ENCODE measurements around the gene MRPS33. TPM values are rescaled to one million over a fixed set of nuclear protein-coding genes. Genes with fewer than 3 reads are reported as not detected.

Gene MRPS33
- total and polyA plus RNA-seq, 2 donors (not counting 3 experiments of a cell fraction or from before 2014, with no cell fraction given), result 13.5 to 34.1 TPM

- POLR2A ChIA-PET, result no interaction called here
Measured at GRCh38 chr7:141001546-141001945, 13.2 kb downstream of the MRPS33 start.

GRCh38 chr7:141001122-141001521 lies 13.6 kb downstream of the MRPS33 start:
- dilution Hi-C loops (cut with MboI; ENCODE audit: extremely low pct_ligation_motif_present, low sequenced_read_pairs) (no loop called here), intact Hi-C loops (cut with micrococcal nuclease) (no loop called here)
- H3K27ac ChIP-seq (ENCODE audit: insufficient read depth, low read depth, low read length), result no peak overlapping the region
- TF ChIP-seq POLR2A (IDR thresholded peaks at IDR 0.05; ENCODE audit: low read depth, low read length), result no peak
- TF ChIP-seq GATA2 (IDR thresholded peaks at IDR 0.05; ENCODE audit: insufficient read depth, insufficient read length, low read depth, low read length), result no peak
- no peak for TF ChIP-seq EZH2 (IDR thresholded peaks at IDR 0.05; ENCODE audit: borderline replicate concordance, low read depth, low read length, severe bottlenecking)
- no peak for TF ChIP-seq CTCF (IDR thresholded peaks at IDR 0.05; ENCODE audit: extremely low read depth in 1 of 2, insufficient read depth in 1 of 2, low read depth in 1 of 2, low read length in 2 of 2)
- TF ChIP-seq JUN (IDR thresholded peaks at IDR 0.05; ENCODE audit: borderline replicate concordance, insufficient read depth, insufficient read length, low read depth), result no peak
- no peak for TF ChIP-seq FOS (IDR thresholded peaks at IDR 0.05; ENCODE audit: borderline replicate concordance, insufficient read depth, low read length)
- no peak for TF ChIP-seq MYC (IDR thresholded peaks at IDR 0.05; ENCODE audit: low read depth, low read length)
- TF ChIP-seq POLR2AphosphoS5 (IDR thresholded peaks at IDR 0.05; ENCODE audit: insufficient read depth, low read depth, low read length), result no peak
- TF ChIP-seq MAX (IDR thresholded peaks at IDR 0.05; ENCODE audit: insufficient read depth, insufficient read length), result no peak
- H3K9ac ChIP-seq (replicated peaks; ENCODE audit: extremely low read depth, insufficient read depth, low read length), result no peak overlapping the region
- no peak for FAIRE-seq
- no TSS peak for BruUV-seq (replicated peaks)
- CTCF ChIA-PET, result interaction anchor here (1.3 to 1.8 kb wide), 2 partner anchors 14 to 190 kb away, joined by 3 to 7 read pairs; partner anchors contain the start of gene MRPS33
- no peak overlapping the region for H3K4me2 ChIP-seq (ENCODE audit: insufficient read depth, low read length)
- no peak for DNase-seq (ENCODE audit: low read depth, low spot score)
- H3K79me2 ChIP-seq (ENCODE audit: control insufficient read depth, insufficient read depth, low read length), result no peaks in the 10 kb centered on the region
- no peaks in the 10 kb centered on the region for H3K4me1 ChIP-seq (ENCODE audit: control insufficient read depth, extremely low read depth, insufficient read depth, low read length)
- no peaks in the 10 kb centered on the region for H4K20me1 ChIP-seq (replicated peaks; ENCODE audit: control insufficient read depth, extremely low read depth, insufficient read depth, low read length)
- H3K9me3 ChIP-seq (replicated peaks; ENCODE audit: control insufficient read depth, insufficient read depth, low read length), result no peaks in the 10 kb centered on the region
- H2AFZ ChIP-seq (ENCODE audit: low read depth, low read length), result no peak overlapping the region
- H3K27me3 ChIP-seq (ENCODE audit: control insufficient read depth in 2 of 2, insufficient read depth in 2 of 2, low read length in 2 of 2), result peaks cover 0 to 1% of the 10 kb centered on the region in 2 experiments
- H3K9me1 ChIP-seq (replicated peaks; ENCODE audit: control insufficient read depth, extremely low read depth, insufficient read depth, low read length), result no peaks in the 10 kb centered on the region
- POLR2A ChIA-PET, result no interaction called here
- H3K4me3 ChIP-seq (replicated peaks in 1 of 3; ENCODE audit: insufficient read depth in 1 of 3, low read depth in 1 of 3, low read length in 3 of 3), result no peak overlapping the region
- H3K36me3 ChIP-seq (ENCODE audit: control insufficient read depth in 2 of 2, extremely low read depth in 1 of 2, insufficient read depth in 2 of 2, low read length in 2 of 2), result no peaks in the 10 kb centered on the region

More at GRCh38 chr7:141001546-141001945, 13.2 kb downstream of the MRPS33 start:
- CTCF ChIA-PET, result interaction anchor here (1.3 to 1.8 kb wide), 2 partner anchors 13 to 190 kb away, joined by 3 to 7 read pairs; partner anchors contain the start of gene MRPS33
- Histone ChIP-seq H3K9me1 (replicated peaks; ENCODE audit: control insufficient read depth, extremely low read depth, insufficient read depth, low read length) (no peaks in the 10 kb centered on the region), H3K79me2 (ENCODE audit: control insufficient read depth, insufficient read depth, low read length) (no peaks in the 10 kb centered on the region), H3K9me3 (replicated peaks; ENCODE audit: control insufficient read depth, insufficient read depth, low read length) (no peaks in the 10 kb centered on the region), H3K4me1 (ENCODE audit: control insufficient read depth, extremely low read depth, insufficient read depth, low read length) (no peaks in the 10 kb centered on the region), H2AFZ (ENCODE audit: low read depth, low read length) (no peak overlapping the region), H3K27ac (ENCODE audit: insufficient read depth, low read depth, low read length) (no peak overlapping the region), H3K4me3 (replicated peaks in 1 of 3; ENCODE audit: insufficient read depth in 1 of 3, low read depth in 1 of 3, low read length in 3 of 3) (no peak overlapping the region), H3K4me2 (ENCODE audit: insufficient read depth, low read length) (no peak overlapping the region), H4K20me1 (replicated peaks; ENCODE audit: control insufficient read depth, extremely low read depth, insufficient read depth, low read length) (no peaks in the 10 kb centered on the region), H3K27me3 (ENCODE audit: control insufficient read depth in 2 of 2, insufficient read depth in 2 of 2, low read length in 2 of 2) (peaks cover 0 to 1% of the 10 kb centered on the region in 2 experiments), H3K36me3 (ENCODE audit: control insufficient read depth in 2 of 2, extremely low read depth in 1 of 2, insufficient read depth in 2 of 2, low read length in 2 of 2) (no peaks in the 10 kb centered on the region), H3K9ac (replicated peaks; ENCODE audit: extremely low read depth, insufficient read depth, low read length) (no peak overlapping the region)
- intact Hi-C loops (cut with micrococcal nuclease) (no loop called here), dilution Hi-C loops (cut with MboI; ENCODE audit: extremely low pct_ligation_motif_present, low sequenced_read_pairs) (no loop called here)
- no peak for TF ChIP-seq FOS (IDR thresholded peaks at IDR 0.05; ENCODE audit: borderline replicate concordance, insufficient read depth, low read length)
- no TSS peak for BruUV-seq (replicated peaks)
- DNase-seq (ENCODE audit: low read depth, low spot score) (no peak), FAIRE-seq (no peak)

All from endothelial cell of umbilical vein (primary cell).